CD14-positive monocyte (primary cell): ENCODE data around the gene RAB17. TPM values are rescaled to one million over a fixed set of nuclear protein-coding genes. Genes with fewer than 3 reads are reported as not detected.
A peak's percentile ranks its signal among the peaks of the same experiment; 100 is the strongest.

Experiments
- DNase-seq, 3 donors: peaks; one replicate each; pipeline ENCODE4 v3.0.0-alpha.2; 2011 to 2022
- H2AFZ ChIP-seq: 2 replicates; pipeline ENCODE4 v1.6.0; 2012; ENCODE audit warnings: mild to moderate bottlenecking, low read depth, low read length, inconsistent platforms; ENCODE audit not compliant: insufficient read depth, poor library complexity, severe bottlenecking
- H3K27ac ChIP-seq, 2 donors: 1 replicate in 1 of 2; 2 replicates in 1 of 2; pipeline ENCODE4 v1.5.1; 2012 to 2013; ENCODE audit warnings: low read length in 2 of 2, control low read depth in 1 of 2, inconsistent platforms in 1 of 2, low read depth in 1 of 2, mild to moderate bottlenecking in 1 of 2
- H3K27me3 ChIP-seq, 2 donors: one replicate each; pipeline versions ENCODE4 v1.6.0 to v1.6.1; 2011 to 2013; ENCODE audit warnings: low read length in 2 of 2; ENCODE audit not compliant: control insufficient read depth in 2 of 2, insufficient read depth in 2 of 2
- H3K36me3 ChIP-seq, 2 donors: replicated peaks in 1 of 2; 1 replicate in 1 of 2; 2 replicates in 1 of 2; pipeline versions ENCODE4 v1.5.1 to v1.6.1; 2012 to 2013; ENCODE audit warnings: low read length in 2 of 2, control low read depth in 1 of 2, inconsistent platforms in 1 of 2, mild to moderate bottlenecking in 1 of 2; ENCODE audit not compliant: insufficient read depth in 2 of 2, control insufficient read depth in 1 of 2
- H3K4me1 ChIP-seq, 2 donors: 1 replicate in 1 of 2; 2 replicates in 1 of 2; pipeline versions ENCODE4 v1.5.1 to v1.6.1; 2012 to 2013; ENCODE audit warnings: low read length in 2 of 2, control low read depth in 1 of 2, inconsistent platforms in 1 of 2, mild to moderate bottlenecking in 1 of 2, moderate library complexity in 1 of 2; ENCODE audit not compliant: insufficient read depth in 2 of 2, control insufficient read depth in 1 of 2
- H3K4me2 ChIP-seq: replicated peaks from 2 replicates; pipeline ENCODE3; 2012; ENCODE audit warnings: low read length, moderate library complexity, mild to moderate bottlenecking; ENCODE audit not compliant: poor library complexity, severe bottlenecking; ENCODE audit errors: extremely low read depth
- H3K4me3 ChIP-seq, 3 experiments: fragments of 200-600 bp in 1 of 3; sonication (generic) in 1 of 3; replicated peaks in 1 of 3; 1 replicate in 2 of 3; 2 replicates in 1 of 3; pipeline ENCODE4 v1.5.1; 2011 to 2013; ENCODE audit warnings: low read length in 3 of 3, mild to moderate bottlenecking in 3 of 3, control low read depth in 2 of 3, low read depth in 2 of 3, inconsistent platforms in 1 of 3, moderate library complexity in 1 of 3
- H3K79me2 ChIP-seq: 2 replicates; pipeline ENCODE4 v1.6.0; 2012; ENCODE audit warnings: mild to moderate bottlenecking, control low read depth, inconsistent platforms, low read length, moderate library complexity; ENCODE audit not compliant: insufficient read depth
- H3K9ac ChIP-seq: 2 replicates; pipeline ENCODE4 v1.6.0; 2017; ENCODE audit warnings: low read length, mild to moderate bottlenecking; ENCODE audit not compliant: insufficient read depth, poor library complexity, severe bottlenecking
- H3K9me3 ChIP-seq, 2 donors: replicated peaks in 1 of 2; 1 replicate in 1 of 2; 2 replicates in 1 of 2; pipeline versions ENCODE4 v1.5.1 to v1.6.1; 2012 to 2013; ENCODE audit warnings: low read length in 2 of 2, control low read depth in 1 of 2; ENCODE audit not compliant: control insufficient read depth in 1 of 2, insufficient read depth in 1 of 2
- H4K20me1 ChIP-seq: 2 replicates; pipeline ENCODE4 v1.6.0; 2012; ENCODE audit warnings: mild to moderate bottlenecking, low read length, control low read depth, moderate library complexity; ENCODE audit not compliant: insufficient read depth
- H3K27ac Mint-ChIP-seq, 7 donors: one replicate each; pipeline ENCODE4 v1.8.0; 2020; ENCODE audit warnings: mild to moderate bottlenecking in 7 of 7, mixed read lengths in 7 of 7, moderate library complexity in 6 of 7, inconsistent platforms in 2 of 7
- H3K27me3 Mint-ChIP-seq, 3 donors: one replicate each; pipeline ENCODE4 v1.8.0; 2021 to 2022; ENCODE audit warnings: low read depth in 3 of 3, mild to moderate bottlenecking in 3 of 3, mixed read lengths in 3 of 3, moderate library complexity in 3 of 3, inconsistent platforms in 1 of 3
- H3K36me3 Mint-ChIP-seq, 2 donors: one replicate each; pipeline ENCODE4 v1.8.0; 2020; ENCODE audit warnings: mixed read lengths in 2 of 2, inconsistent platforms in 1 of 2, mild to moderate bottlenecking in 1 of 2
- H3K4me1 Mint-ChIP-seq: one replicate; pipeline ENCODE4 v1.8.0; 2020; ENCODE audit warnings: mild to moderate bottlenecking, mixed read lengths
- H3K4me3 Mint-ChIP-seq, 2 donors: one replicate each; pipeline ENCODE4 v1.8.0; 2020; ENCODE audit warnings: mild to moderate bottlenecking in 2 of 2, mixed read lengths in 2 of 2, moderate library complexity in 1 of 2
- H3K9me3 Mint-ChIP-seq, 7 donors: one replicate each; pipeline ENCODE4 v1.8.0; 2020 to 2022; ENCODE audit warnings: mixed read lengths in 7 of 7, mild to moderate bottlenecking in 6 of 7, moderate library complexity in 6 of 7, inconsistent platforms in 2 of 7
- WGBS: methylation state at CpG from one replicate; pipeline ENCODE4 v1.1.5; 2013; ENCODE audit warnings: missing lambda C conversion rate; ENCODE audit not compliant: insufficient coverage; 5-methylcytosine and 5-hydroxymethylcytosine counted together
- intact Hi-C, 2 donors: fragments of 100-400 bp; cut with micrococcal nuclease; formaldehyde crosslinking; loops; one replicate each; pipeline versions ENCODE4 v1.15.0 to v1.15.1; 2023
- polyA plus RNA-seq, 3 donors: library from polyadenylated mRNA; depleted of rRNA in 1 of 3; unstranded in 2 of 3; stranded (reverse) in 1 of 3; fragments of 300-500 nt in 2 of 3; fragments of >200 nt in 1 of 3; fragmentation: Illumina TruSeq in 2 of 3; gene quantifications; 1 replicate in 2 of 3; 2 replicates in 1 of 3; pipeline ENCODE4 v1.2.3, GENCODE V29; 2012 to 2021
- TF ChIP-seq, protein P1 (sequence below): fragments of 200-600 bp; IDR thresholded peaks from one replicate; pipeline ENCODE4 v1.8.0; 2022; ENCODE audit warnings: antibody characterized with exemption, mild to moderate bottlenecking

Gene RAB17
- polyA plus RNA-seq, 3 donors: 0.13 to 0.35 TPM; not detected in 1

DNA sequence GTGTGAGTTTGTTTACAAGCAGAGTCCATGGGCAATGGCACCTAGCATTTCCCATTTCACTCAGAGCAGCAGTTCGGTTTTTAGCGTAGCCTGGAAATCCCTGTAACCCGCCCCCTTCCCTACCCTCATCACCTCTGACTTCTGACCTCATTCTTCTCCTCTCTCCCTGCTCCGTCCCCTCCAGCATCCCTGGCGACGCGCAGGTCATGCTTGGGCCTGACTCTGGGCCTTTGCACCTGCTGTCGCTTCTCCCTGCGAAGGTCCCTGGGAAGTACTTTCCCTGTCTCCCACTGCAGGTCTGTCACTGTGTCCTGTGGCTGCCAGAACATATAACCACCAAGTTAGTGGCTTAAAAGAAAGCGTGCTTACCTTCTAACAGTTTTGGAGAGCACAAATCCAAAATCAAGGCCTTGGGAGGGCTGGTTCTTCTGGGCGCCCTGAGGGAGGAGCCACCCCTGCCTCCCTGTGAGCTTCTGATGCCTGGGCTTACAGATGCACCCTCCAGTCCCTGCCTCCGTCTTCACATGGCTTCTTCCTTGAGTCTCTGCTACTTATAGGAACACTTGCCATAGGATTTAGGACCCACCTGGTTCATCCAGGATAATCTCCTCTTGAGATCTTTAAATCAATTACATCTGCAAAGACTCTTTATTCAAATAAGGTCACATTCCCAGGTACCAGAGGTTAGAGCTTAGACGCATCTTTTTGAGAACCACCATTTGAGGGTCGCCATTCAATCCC, 8.1 kb upstream of the RAB17 start:
- Histone ChIP-seq H3K27me3 (no peaks in the 10 kb centered on the region), H3K9ac (no peak overlapping the region), H3K4me3 (no peak overlapping the region), H3K79me2 (no peaks in the 10 kb centered on the region), H3K4me1 (peaks cover 14 to 18% of the 10 kb centered on the region in 2 donors), H3K4me2 (no peak overlapping the region), H4K20me1 (no peaks in the 10 kb centered on the region), H3K36me3 (no peaks in the 10 kb centered on the region), H2AFZ (no peak overlapping the region), H3K27ac (no peak overlapping the region), H3K9me3 (no peaks in the 10 kb centered on the region)
- WGBS: 87% methylated on average over 12 of the region's 14 CpGs
- Mint-ChIP-seq H3K4me3 (no peak overlapping the region), H3K27me3 (peaks cover 10 to 14% (median 10%) of the 10 kb centered on the region in 3 donors), H3K36me3 (peaks cover 2 to 6% of the 10 kb centered on the region in 2 donors), H3K4me1 (peaks cover 32% of the 10 kb centered on the region), H3K9me3 (no peaks in the 10 kb centered on the region), H3K27ac (peak overlapping the region in 2 of 7 donors; percentile 6 to 40)
- TF ChIP-seq, protein P1, sequence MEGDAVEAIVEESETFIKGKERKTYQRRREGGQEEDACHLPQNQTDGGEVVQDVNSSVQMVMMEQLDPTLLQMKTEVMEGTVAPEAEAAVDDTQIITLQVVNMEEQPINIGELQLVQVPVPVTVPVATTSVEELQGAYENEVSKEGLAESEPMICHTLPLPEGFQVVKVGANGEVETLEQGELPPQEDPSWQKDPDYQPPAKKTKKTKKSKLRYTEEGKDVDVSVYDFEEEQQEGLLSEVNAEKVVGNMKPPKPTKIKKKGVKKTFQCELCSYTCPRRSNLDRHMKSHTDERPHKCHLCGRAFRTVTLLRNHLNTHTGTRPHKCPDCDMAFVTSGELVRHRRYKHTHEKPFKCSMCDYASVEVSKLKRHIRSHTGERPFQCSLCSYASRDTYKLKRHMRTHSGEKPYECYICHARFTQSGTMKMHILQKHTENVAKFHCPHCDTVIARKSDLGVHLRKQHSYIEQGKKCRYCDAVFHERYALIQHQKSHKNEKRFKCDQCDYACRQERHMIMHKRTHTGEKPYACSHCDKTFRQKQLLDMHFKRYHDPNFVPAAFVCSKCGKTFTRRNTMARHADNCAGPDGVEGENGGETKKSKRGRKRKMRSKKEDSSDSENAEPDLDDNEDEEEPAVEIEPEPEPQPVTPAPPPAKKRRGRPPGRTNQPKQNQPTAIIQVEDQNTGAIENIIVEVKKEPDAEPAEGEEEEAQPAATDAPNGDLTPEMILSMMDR: no peak
- intact Hi-C loops: loop anchor here in 1 of 2 donors (5.0 kb wide), 1 partner anchor 149 kb away; no protein-coding TSS in a partner anchor
- DNase-seq: no peak

DNA sequence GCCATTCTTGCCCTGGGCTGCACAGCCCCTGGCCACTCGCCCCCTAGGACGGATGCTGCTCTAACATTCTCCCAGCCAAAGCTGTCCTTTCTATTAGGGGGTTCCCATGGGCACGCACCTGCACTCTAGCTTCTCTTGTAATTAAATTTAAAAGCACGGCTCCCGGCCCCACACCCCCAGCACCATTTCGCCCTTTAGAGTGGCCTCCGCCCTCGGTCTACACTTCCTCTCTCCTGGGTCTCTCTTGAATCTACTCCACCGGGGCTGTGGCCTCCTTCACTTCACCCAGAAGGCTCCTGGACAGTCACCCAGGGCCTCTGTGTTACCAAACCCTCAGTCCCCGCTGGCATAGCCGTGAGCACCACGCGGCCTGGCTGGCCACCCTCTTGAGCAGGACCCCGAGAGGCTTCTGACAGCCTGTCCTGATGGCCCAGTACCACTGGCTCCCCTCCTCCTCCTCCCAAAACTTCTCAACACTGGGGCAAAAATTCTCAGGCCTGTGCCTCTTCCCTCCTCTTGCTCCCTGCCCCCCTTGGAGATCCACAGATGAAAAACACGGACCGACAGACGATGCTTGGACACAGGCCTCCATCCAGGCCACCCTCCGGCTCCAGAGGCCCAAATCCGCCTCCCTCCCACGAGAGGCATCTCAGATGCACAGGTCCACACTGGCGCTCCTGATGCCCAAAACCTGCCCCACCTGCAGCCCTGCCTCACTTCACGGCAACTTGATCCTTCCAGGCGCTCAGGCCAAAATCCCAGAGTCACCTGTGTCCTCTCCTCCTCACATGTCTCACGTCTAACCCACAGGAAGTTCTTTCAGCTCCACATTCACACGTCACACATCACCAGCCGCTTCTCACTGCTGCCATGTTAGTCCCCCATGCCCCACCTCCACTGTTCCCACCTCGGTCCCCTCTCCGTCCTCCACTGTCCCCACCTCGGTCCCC, 6.9 kb upstream of the RAB17 start:
- intact Hi-C loops: loop anchor here in 1 of 2 donors (5.0 kb wide), 1 partner anchor 150 kb away; no protein-coding TSS in a partner anchor
- Mint-ChIP-seq H3K27ac (peak overlapping the region in 2 of 7 donors; percentile 46 to 68), H3K4me1 (peaks cover 21% of the 10 kb centered on the region), H3K9me3 (no peaks in the 10 kb centered on the region), H3K36me3 (no peaks in the 10 kb centered on the region), H3K4me3 (no peak overlapping the region), H3K27me3 (peaks cover 6 to 14% (median 9%) of the 10 kb centered on the region in 3 donors)
- DNase-seq: no peak
- Histone ChIP-seq H3K27me3 (no peaks in the 10 kb centered on the region), H3K4me1 (peaks cover 4 to 9% of the 10 kb centered on the region in 2 donors), H3K9me3 (no peaks in the 10 kb centered on the region), H3K79me2 (no peaks in the 10 kb centered on the region), H3K4me3 (no peak overlapping the region), H3K27ac (no peak overlapping the region), H2AFZ (no peak overlapping the region), H3K4me2 (no peak overlapping the region), H4K20me1 (no peaks in the 10 kb centered on the region), H3K36me3 (no peaks in the 10 kb centered on the region), H3K9ac (no peak overlapping the region)
- TF ChIP-seq, protein P1: no peak
- 89% methylated on average over 25 of the region's 29 CpGs for WGBS
